Measurements from ENCODE around the gene TSC2.
"Not testable (repeated sequence)": the region's sequence is repeated elsewhere in the genome, so short reads cannot be mapped to it uniquely, and the experiment has no call there.

Gene TSC2

DNA sequence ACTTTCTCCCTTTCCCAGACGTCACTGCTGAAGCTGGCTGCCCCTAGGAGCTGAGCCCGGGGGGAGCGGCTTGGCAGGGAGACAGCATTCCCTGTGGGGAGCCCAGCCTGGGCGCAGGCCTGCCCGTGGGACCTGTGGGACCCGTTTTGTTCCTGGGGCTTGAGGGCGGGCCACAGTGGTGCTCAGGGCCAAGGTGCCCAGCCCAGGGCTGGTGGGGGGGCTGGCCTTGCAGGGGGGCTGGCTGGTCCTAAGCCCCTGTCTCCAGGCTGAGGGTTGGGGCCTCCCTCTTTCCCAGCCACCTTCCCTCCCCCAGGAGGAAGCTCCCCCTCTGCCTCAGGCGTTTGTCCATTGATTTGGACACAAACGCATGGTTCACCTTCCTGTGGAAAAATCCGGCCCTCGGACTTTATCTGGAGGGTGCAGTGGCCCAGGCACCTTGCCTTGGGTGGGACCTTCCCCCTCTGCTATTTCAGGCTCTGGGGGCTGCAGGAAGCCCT is 16.7 kb upstream of the TSC2 start:
- no peak for DNase-seq (ENCODE audit: low spot score)

DNA sequence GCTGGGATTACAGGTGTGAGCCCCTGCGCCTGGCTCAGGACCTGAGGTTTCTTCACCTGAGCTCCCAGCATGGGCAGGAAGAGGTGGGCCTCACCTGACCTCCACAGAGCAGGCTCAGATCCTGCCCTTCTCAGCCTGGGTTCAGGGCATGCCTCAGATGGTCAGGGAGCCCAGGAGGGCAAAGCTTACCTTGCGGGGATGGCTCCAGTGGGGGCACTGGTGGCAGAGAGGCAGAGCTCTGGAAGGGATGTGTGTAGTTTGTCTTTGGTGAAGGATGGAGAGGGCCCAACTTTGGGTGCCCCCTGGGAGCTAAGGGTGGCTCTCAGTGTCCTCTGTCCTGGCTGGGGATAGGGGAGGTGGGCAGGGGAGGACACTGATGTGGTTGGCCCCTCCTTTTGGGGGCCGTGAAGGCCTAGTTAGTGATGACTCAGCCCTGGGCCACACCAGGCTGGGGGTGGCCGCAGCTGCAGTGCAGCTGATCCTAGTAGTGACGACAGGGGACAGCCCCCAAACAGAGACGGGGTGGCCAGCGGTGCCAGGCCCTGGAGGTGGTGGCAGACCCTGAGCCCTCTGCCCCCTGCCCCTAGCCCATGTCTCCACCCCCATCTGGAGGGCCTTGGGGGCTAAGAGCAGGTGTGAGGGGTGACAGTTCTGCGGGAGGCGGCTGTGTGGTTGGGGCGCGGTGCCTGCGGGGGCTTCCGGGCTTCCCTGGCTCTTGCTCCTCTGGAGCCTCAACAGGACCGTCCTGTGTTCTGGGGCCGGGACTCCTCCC is 15.3 kb upstream of the TSC2 start:
- DNase-seq (ENCODE audit: low spot score) = no peak

DNA sequence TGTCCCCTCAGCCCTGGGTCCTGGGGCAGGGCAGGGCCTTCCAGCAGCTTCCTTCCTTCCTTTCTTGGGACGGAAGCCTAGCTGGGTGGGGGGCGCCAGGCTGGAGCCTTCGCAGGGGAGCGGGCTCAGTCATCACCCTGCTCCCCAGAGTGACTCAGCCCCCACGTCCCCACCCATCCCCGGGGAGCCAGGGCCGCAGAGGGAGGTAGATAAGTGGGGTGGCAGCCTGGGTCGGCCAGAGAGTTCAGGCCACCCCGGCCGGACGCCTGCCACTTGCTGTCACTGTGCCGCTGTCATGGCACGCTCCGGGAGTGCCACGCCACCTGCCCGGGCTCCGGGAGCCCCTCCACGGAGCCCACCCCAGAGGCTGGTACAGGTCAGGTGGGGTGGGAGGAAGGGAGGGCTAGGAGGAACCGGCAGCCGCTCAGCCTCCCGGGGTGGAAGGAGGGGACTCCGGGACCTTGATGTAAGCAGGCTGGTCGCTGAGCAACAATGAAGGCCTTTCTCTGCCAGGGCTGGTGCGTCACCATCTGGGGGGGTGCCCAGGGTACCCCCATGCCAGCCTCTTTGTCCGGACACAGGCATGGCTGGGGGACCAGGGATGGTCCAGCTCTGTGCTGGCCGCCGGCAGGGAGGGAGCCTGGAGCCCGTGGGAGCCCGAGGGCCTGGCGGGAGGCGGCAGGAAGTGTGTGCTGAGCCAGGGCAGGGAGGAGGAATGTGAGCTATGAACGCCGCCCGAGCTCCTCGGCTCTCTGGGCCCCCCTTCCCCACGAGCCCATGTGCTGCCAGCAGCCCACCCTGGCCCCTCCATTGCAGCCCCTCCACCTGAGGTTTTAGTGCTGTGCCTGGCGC is 14.5 kb upstream of the TSC2 start:
- DNase-seq (ENCODE audit: low spot score) = no peak

DNA sequence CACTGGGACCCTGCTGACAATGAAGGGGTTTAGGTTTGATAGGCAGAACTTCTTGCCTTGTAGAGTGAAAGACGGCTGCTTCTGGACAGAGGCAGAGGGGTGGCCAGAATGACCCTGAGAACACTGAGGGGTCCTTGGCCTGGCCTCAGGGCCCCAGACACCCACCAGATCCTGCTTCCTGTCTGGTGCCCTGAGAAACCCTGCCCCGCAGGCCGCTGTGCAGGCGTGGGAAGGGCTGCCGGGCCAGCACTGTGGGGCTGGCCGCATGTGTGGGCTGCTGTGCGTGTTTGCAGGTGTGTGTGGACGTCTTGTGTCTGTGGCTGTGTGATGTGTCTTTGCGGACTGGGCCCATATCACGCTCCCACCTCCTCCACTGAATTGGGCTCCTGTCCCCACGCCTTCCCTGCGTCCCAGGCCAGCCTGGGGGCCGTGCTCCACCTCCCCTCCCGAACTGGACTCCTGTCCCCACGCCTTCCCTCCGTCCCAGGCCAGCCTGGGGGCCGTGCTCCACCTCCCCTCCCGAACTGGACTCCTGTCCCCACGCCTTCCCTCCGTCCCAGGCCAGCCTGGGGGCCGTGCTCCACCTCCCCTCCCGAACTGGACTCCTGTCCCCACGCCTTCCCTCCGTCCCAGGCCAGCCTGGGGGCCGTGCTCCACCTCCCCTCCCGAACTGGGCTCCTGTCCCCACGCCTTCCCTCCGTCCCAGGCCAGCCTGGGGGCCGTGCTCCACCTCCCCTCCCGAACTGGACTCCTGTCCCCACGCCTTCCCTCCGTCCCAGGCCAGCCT is 13.7 kb upstream of the TSC2 start:
- DNase-seq (ENCODE audit: low spot score) = not testable (repeated sequence)

DNA sequence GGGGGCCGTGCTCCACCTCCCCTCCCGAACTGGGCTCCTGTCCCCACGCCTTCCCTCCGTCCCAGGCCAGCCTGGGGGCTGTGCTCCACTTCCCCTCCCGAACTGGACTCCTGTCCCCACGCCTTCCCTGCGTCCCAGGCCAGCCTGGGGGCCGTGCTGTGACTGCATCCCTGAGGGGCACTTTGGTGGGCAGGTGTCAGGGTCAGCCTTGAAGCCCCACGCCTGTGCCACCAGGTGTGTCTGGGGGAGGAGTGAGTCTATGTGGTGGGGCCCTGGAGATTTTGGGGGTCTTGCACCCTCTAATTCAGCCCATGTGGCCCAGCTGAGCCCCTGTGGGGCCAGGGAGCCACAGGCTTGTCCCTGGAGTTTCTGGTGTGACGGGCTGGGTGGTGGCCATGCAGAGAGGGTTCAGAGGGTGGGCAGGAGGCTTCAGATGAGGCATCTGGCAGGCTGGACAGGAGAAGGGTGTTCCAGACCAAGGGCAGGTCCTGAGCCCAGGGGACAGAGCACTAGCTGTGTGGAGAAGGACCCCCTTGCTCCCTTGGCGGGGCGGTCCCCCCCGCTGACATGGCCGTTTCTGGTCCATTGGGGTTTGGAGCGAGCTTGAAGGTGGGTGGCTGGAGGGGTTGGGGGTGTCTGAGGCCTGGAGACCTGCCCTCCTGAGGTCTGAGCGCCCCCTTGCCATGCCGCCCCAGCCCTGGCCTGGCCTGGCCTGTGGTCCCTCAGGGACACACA is 12.9 kb upstream of the TSC2 start:
- no peak for DNase-seq (ENCODE audit: low spot score)

DNA sequence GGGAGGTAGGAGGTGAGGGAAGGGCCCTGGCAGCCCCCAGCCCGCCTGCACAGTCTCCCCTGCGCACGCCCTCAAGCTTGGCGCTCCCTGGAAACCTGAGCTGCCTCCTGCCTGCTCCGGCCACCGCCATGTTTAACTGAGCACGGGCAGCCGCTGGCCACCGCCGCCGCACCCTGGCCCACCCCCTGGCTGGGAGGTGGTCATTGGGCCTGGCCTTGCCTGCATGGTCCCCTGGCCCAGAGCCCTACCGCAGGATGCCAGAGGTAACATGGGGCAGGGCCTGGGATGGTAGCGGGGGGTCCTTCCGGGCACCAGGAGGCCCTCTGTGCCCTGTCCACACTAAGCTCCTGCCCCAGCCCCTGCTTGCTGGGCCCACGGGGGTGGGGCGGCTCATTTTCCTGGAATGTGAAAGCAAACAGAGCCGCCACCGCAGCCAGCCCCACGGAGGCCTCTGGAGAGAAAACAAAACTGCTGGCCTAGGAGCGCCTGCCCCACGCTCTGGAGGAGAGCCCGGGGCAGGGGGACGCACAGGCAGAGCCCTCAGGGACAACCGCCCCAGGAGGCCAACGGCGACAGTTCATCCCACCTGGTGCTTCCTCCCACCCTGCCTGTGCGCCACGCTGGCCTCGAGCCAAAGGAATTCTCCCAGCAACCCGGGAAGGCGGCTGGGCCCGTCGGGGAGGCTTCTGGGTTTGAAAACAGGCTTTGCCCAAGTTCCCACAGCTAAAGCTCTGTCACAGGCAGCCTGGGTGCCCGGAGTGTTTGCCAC is 12.2 kb upstream of the TSC2 start:
- DNase-seq (ENCODE audit: low spot score) = no peak

DNA sequence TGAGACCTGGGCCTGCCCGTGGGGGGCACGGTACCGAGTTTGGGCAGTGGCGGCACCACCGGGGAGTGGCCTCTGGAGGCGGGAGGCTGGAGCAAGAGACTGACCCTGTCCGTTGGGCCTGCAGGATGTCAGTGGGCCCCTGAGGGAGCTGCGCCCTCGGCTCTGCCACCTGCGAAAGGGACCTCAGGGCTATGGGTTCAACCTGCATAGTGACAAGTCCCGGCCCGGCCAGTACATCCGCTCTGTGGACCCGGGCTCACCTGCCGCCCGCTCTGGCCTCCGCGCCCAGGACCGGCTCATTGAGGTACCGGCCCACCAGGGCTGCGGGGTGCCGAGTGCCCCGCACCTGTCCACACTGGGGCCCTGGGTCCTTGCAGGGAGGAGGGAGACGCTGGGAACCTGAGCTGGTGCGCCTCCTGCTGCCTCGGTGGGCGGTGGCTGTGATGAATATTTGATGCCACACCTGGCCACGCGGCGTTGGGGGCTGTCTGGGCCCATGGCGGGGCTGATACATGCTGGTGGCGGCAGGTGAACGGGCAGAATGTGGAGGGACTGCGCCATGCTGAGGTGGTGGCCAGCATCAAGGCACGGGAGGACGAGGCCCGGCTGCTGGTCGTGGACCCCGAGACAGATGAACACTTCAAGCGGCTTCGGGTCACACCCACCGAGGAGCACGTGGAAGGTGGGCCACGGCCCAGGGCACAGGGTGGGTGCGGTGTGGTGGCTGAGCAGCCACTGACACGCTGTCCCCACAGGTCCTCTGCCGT is 11.4 kb upstream of the TSC2 start:
- no peak for DNase-seq (ENCODE audit: low spot score)

DNA sequence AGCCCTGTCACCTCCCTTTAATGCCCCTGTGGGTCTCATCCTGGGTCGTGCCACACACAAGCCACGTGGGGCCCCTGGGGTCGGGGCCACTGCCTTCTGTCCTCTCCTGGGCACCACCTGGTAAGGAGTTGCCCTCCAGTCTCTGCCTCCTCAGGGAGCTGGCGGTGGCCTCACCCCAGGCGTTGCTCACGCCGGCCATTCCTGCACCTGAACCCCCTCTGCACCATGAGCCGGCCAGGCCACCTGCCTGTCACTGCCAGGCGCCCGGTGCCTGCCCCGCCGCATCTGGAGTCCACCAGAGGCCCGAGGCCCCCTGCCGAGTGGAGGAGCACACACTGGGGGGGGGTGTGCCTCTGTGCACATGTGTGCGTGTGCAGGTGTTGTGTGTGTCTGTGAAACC is 10.7 kb upstream of the TSC2 start:
- DNase-seq (ENCODE audit: low spot score) = no peak

DNA sequence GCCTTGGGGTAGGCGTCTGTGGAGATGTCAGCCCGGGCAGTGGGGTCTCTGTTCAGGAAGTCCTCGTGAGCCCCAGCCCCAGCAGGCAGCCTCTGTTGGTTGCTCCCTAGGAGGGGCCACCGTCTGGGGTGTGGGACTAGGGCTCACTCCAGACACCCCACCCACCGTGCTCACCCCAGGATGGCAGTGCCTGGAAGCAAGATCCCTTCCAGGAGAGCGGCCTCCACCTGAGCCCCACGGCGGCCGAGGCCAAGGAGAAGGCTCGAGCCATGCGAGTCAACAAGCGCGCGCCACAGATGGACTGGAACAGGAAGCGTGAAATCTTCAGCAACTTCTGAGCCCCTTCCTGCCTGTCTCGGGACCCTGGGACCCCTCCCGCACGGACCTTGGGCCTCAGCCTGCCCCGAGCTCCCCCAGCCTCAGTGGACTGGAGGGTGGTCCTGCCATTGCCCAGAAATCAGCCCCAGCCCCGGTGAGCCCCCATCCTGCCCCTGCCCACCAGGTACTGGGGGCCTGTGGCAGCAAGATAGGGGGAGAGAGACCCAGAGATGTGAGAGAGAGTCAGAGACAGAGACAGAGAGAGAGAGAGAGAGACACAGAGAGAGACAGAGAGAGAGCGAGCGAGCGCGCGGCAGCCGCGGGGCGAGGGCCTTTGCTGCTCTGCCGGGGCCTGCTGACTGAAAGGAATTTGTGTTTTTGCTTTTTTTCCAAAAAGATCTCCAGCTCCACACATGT is 10.0 kb upstream of the TSC2 start:
- DNase-seq (ENCODE audit: low spot score) = no peak

DNA sequence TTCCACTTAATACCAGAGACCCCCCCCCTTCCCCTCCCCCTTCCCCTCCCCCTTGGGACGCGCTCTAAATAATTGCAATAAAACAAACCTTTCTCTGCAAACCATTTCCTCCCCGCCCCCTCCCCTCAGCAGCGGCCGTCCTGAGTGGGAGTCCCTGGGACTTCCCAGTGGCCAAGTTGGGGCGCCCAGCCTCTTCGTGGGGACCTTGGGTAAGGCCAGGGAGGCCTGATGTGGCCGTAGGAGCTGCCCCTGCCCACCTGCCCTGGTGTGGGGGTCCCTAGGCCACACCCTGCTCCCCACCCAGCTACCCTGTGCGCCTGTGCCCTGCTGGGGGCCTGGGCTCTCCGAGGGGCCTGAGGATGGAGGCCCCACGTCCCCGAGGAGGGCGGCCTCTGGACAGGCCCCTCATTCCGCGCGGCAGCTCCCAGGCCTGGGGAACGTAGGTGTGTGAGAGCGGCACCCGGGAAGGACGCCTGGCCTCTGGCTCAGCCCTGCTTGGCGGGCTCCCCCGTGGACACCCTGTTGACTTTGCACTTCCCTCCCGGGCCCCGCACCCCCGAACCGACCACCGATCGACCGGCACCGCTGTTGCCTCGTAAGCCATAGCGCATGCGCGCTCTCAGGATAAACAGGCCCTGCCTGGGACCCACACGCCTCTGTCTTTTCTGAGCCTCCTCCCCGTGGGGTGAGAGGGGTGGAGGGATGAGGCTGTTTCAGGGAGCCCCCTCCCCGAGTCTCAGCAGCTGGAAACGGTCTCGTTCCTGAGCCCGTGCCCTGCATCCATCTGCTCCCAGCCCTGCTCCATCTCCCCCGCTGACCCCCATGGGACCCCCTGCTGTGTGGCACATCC is 9.2 kb upstream of the TSC2 start:
- DNase-seq (ENCODE audit: low spot score) = no peak

DNA sequence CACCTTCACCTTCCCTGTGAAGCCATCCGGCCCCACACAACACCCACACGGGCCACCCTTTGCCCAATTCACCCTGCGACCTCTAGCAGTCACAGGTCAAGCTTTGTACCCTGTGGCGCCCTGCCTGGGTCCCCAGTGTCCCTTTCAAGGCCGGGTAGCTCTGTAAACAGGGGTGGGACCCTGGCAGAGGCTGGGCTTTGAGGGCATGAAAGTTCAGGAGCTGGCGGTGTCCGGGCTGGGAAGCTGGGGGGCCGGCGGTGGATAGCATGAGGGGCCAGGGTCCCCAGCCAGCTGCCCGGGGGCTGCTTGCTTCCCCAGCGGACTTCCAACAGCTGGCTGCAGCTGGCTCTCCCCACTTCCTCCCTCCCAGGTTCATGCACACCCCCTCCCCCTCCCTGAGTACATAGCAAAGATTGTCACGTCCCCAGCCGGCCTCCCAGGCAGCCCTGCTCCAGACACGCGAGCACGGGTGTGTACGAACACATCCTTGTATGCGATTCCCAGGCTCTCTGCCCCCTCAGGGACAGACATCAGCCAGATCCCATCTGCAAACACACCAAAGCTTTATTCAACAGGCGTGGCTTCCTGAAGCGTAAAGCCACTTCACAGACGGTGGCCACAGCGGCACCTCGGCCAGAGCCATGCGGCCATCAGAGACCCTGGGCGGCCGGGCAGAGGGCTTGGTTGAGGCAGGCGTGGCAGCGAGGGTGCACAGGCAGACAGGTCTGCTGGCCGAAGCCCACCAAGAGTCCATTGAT is 8.3 kb upstream of the TSC2 start:
- no peak for DNase-seq (ENCODE audit: low spot score)

DNA sequence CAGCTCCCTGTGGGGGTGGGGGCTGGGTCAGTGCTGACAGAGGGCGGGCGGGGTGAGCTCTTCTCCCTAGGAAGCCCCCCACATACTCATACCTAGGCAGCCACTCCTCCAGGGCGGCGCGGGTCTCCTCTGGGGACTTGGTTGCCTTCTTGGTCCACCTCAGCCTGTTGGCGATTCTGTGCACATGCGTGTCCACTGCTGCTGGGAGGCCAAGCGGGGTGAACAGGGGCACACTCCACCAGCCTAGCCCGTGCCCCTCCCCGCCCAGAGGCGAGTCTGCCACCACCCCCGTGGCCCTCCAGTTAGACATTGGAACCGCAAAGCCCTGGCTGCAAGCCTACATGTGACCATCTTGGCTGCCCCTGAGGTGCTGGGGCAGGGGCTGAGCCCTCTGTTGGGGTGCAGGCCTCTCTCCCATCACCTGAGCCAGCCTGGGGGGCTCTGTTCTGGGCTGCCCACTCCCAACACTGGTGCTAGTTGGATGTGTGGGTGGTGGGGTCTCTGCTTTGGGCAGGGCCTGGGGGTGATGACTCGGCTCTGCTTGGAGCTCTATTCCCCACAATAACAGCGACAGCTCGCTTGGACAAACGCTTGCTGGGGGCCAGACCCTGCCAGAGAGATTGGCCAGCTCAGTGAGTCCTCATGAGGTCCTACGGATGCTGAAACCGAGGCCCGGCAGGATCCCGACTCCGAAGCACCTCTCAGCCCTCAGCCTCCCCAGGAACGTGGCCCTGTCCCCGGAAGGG is 7.6 kb upstream of the TSC2 start:
- no peak for DNase-seq (ENCODE audit: low spot score)

DNA sequence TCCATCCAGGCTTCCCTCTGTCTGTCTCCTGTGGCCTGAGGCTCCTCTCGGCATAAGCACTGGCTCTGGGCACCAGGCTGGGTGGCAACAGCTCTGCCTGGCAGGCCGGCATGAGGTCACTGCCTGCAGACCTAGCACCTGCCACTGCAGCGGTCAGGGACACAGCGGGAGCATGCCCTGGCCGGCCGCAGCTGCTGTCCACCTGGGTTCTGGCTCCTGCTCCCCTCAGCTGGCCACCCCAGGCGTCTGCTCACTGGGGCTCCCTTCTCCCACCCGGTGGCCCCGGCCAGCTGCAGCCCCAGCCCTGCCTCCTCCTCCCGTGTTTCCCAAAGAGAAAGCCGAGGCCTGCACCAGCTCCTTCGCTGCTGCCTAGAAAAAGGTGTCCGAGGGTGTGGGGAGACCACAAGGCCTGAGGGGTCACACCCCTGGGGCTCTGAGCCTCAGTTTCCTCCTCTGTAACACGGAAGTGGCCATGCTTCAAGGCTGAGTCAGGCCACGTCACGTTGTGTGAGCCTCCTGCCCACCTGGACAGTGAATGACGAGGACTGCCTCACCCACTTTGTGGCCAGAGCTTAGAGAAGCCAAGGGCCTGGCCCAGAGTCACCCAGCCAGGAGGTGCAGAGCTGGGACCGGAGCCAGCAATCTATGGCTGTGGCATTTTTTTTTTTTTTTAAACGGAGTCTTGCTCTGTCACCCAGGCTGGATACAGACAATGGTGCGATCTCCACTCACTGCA is 6.8 kb upstream of the TSC2 start:
- peak; percentile 52 for DNase-seq (ENCODE audit: low spot score)

DNA sequence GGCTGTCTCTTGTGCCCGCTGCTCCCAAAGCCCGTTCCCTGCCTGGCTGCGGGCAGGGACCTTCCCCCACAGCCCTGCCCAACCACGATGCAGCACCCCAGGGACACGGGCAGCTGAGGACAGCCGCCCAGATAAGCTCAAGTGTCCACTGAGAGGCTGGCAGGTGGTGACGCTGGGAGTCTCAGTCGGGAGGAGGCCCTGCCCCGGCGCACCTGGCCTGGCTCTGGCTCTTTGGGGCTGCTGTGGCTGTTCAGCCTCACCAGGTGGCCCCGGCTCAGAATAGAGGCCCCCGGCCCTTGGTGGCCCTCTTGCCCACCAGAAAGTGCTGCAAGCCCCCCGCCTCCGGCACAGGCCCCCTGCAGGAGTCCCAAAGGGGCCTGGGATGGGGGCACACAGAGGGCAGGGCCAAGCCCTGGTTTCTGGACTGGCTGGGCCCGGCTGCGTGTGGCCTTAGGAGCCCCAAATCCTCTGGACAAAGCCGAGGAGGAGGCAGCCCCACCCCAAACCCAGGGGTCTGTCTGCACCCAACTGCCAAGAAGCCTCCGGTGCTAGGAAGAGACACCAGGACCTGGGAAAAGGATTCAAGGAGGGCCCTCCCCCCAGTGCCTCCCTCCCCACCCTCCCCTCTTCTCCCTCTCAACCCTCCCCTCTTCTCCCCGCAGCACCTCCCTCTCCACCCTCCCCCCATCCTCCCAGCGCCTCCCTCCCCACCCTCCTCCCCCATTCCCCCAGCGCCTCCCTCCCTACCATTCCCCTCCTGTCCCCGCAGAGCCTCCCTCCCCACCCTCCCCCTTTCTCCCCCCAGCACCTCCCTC is 5.4 kb upstream of the TSC2 start:
- DNase-seq (ENCODE audit: low spot score) = no peak

DNA sequence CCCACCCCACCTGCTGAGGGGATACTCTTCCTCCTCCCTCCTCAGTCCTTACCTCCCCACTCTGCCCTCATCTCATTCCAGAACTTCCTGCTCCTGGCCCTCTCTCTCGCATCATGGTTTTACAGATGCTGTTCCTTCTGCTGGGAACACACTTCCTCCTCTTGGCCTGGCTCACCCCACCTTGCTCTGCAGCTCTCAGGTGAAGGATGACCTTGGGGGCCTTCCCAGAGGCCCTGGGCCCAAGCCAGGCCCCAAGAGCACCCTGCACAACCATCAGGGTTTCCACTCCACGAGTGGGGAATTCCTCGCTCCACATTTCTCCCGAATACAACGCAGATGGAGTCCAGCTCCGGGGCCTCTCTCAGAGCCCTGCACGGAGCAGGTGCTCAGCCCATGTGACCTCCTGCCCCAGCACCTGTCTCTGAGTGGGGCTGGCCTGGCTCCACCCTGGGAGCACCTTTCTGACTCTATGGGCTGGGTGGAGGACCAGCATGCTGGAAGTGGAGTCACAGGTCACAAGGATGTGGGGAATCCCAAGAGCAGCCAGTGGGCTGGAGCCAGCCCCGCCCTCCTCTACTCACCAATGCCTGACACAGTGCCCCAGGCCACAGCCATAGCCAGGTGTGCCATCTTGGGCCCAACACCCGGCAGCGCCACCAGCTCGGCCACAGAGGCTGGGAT is 4.7 kb upstream of the TSC2 start:
- DNase-seq (ENCODE audit: low spot score) = no peak
